VCaP (cell line): ENCODE data around the gene PLEKHH1.
A peak's percentile ranks its signal among the peaks of the same experiment; 100 is the strongest.

Source experiments
- H3K27ac ChIP-seq: fragments of 450-650 bp; 2 replicates; pipeline ENCODE4 v1.5.1; 2017
- TF ChIP-seq, protein P1 (sequence below): fragments of 450-650 bp; conservative IDR thresholded peaks from 2 replicates; pipeline ENCODE4 v1.5.1; 2017; ENCODE audit warnings: mild to moderate bottlenecking, moderate library complexity

The PLEKHH1 gene

DNA sequence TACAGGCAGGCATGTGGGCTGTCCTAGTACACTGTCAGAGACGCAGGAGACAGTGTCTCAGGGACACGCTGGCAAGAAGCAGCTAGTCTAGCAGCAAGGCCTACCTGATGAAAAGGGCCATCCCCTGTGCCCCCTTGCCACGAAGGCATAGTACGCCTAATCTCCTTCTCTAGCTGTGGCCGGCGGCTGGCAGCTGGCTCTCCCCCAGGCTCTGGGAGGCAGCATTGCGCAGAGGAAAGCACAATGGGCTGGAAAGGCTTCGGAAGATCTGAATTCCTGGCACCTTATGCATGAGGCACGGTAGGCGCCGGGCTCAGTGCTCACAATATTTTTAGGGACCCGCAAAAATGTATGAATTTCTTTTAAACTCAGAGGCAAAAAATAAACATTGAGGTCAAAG lies 16.0 kb upstream of the PLEKHH1 start:
- H3K27ac ChIP-seq = no peak overlapping the region
- TF ChIP-seq, protein P1, sequence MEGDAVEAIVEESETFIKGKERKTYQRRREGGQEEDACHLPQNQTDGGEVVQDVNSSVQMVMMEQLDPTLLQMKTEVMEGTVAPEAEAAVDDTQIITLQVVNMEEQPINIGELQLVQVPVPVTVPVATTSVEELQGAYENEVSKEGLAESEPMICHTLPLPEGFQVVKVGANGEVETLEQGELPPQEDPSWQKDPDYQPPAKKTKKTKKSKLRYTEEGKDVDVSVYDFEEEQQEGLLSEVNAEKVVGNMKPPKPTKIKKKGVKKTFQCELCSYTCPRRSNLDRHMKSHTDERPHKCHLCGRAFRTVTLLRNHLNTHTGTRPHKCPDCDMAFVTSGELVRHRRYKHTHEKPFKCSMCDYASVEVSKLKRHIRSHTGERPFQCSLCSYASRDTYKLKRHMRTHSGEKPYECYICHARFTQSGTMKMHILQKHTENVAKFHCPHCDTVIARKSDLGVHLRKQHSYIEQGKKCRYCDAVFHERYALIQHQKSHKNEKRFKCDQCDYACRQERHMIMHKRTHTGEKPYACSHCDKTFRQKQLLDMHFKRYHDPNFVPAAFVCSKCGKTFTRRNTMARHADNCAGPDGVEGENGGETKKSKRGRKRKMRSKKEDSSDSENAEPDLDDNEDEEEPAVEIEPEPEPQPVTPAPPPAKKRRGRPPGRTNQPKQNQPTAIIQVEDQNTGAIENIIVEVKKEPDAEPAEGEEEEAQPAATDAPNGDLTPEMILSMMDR = peak; percentile 45

DNA sequence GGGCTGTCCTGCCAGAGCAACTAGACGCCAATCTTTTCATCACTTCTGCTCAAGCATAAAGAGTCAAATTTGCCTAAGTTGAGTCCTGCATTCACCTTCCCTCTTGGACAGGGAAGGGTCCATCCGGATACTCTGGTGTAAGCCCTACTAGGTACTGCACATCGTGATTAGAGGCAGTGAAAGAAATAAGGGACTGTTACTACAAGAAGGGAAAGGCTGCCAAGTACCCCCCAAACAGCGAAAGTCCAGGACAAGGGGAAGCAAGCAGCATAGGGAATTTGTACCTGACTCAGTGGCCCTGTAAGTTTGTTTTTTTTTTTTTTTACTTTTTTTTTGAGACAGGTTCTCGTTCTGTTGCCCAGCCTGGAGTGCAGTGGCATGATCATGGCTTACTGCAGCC lies 13.7 kb upstream of the PLEKHH1 start:
- TF ChIP-seq, protein P1 = no peak
- H3K27ac ChIP-seq = no peak overlapping the region

DNA sequence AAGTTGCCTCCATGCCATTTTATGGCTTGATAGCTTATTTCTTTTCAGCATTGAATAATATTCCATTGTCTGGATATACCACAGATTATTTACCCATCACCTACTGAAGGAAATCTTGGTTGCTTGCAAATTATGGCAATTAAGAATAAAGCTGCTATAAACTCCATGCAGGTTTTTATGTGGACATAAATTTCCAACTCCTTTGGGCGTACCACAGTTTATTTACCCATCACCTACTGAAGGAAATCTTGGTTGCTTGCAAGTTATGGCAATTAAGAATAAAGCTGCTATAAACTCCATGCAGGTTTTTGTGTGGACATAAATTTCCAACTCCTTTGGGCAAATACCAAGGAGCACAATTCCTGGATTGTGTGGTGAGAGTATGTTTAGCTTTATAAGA lies 12.6 kb upstream of the PLEKHH1 start:
- TF ChIP-seq, protein P1 = no peak
- no peak overlapping the region for H3K27ac ChIP-seq

DNA sequence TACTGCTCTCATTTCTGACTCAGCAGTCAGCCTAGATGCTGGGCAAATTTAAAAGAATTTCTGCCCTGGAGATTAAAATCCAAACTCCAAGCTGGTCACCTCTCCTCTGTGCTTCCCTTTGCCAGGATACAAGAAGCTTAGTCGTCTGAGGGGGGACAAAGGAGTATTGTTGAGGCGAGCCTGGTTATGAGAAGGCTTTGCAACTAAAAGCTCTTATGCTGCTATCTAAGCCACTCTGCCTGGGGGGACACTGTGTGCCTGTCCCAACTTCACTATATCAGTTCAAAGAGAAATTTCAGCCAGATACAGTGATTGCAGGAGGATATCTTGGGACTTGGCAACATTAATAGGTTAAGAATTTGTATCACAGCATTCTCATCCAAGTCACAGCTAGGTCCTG lies 10.8 kb upstream of the PLEKHH1 start:
- no peak overlapping the region for H3K27ac ChIP-seq
- TF ChIP-seq, protein P1 = no peak

DNA sequence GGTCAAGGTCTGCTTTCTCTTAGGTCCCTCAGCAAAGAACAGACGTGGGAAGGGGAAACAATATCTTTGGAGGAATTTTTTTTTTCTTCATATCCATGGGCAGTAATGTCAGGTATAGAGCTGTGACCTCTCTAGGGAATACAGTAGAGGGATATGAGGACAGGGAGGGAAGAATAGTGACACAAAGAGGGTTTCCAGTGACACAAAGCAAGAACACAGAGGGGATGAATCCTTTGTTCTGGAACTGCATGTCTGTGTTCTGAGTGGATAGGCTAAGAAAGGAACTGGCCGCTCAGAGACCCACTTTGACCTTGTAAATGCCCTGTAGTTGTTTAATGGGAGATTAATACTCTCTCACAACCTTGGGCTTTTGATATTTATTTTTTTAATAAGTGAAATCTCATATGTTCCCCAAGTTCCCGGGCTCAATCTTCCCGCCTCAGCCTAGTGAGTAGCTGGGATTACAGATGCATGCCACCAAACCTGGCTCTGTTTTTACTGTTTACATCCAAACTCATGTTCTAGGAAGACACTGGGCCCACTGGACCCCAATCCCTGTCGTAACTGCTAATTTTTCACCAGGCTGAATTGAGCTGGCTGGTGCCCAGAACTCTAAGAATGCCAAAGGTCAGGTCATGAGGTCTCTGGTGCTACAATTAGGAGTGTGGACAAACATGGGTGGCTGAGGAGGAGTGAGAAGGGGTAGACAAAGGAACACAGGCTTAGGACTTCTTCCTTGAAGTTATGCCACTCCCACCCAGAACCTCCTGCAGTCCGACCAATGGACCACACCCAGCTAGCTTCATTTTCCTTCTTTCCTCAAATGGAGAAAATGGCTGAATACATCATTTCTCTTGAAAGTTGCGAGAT lies 9.1 kb upstream of the PLEKHH1 start:
- TF ChIP-seq, protein P1 = no peak
- no peak overlapping the region for H3K27ac ChIP-seq

DNA sequence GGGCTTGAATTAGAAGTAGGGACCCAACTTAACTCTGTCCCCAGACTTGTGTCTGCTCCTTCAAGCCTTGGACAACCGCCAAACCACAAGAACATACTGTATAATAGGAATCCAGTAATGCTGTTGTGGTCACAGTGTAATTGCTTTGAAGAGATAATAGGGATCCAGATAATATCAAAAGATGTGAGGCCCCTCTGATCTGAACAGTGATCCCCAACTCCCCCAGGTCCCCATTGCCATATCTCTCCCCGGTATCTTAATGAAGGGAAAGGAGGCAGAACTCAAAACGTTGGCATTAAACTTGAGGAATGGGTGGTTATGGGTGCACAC lies 8.5 kb upstream of the PLEKHH1 start:
- TF ChIP-seq, protein P1 = no peak
- no peak overlapping the region; the same call in 1 of the 2 replicates for H3K27ac ChIP-seq

DNA sequence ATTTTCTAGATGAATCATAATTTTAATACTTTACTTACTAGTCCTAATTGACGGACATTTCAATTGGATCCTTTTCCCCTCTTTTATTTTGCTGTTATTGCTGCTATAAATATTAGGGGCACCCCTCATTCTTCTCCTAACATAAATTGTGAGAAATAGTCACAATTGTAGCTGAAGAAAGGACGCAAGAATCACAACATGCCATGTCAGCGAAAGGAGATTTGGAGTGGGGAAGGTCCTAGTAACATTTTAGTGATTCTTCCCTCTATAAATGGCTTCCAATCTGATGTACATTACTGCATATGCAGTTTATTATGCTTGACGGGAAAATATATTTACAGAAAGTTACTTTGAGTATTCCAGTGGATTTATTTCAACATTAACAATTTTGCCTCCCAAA lies 7.7 kb upstream of the PLEKHH1 start:
- H3K27ac ChIP-seq = no peak overlapping the region
- TF ChIP-seq, protein P1 = no peak
